Measurements from ENCODE around the gene PTPN22.

Gene PTPN22

GRCh38 chr1:113895098-113895497 is 23.6 kb upstream of the PTPN22 start:
- Histone ChIP-seq H3K9me3 (ENCODE audit: insufficient read depth, low read depth, low read length) (no peaks in the 10 kb centered on the region), H3K4me1 (ENCODE audit: insufficient read depth, low read length, poor library complexity, severe bottlenecking) (no peaks in the 10 kb centered on the region), H3F3A (ENCODE audit: low read depth) (no peaks in the 10 kb centered on the region), H3K79me2 (ENCODE audit: insufficient read depth, low read length) (no peaks in the 10 kb centered on the region), H3K9ac (ENCODE audit: low read depth, low read length, poor library complexity, severe bottlenecking) (no peak overlapping the region), H4K20me1 (ENCODE audit: insufficient read depth, low read length, poor library complexity, severe bottlenecking) (no peaks in the 10 kb centered on the region), H3K27me3 (ENCODE audit: insufficient read depth, low read length, poor library complexity, severe bottlenecking) (no peaks in the 10 kb centered on the region), H3K9me2 (replicated peaks; ENCODE audit: low read depth, low read length) (no peaks in the 10 kb centered on the region), H2AFZ (ENCODE audit: low read length) (no peak overlapping the region), H3K36me3 (ENCODE audit: insufficient read depth, low read length) (peaks cover 17% of the 10 kb centered on the region; the same call in 1 of the 2 replicates), H3K4me2 (ENCODE audit: low read depth, low read length, poor library complexity, severe bottlenecking) (no peak overlapping the region), H3K4me3 (ENCODE audit: low read length, poor library complexity, severe bottlenecking) (no peak overlapping the region)
- TF ChIP-seq CTCF (conservative IDR thresholded peaks at IDR 0.05; ENCODE audit: low read length) (no peak), EZH2phosphoT487 (IDR thresholded peaks at IDR 0.05; ENCODE audit: borderline replicate concordance) (no peak)

- no peaks in the 10 kb centered on the region for H4K20me1 ChIP-seq (ENCODE audit: insufficient read depth, low read length, poor library complexity, severe bottlenecking)
- H3K4me1 ChIP-seq (ENCODE audit: insufficient read depth, low read length, poor library complexity, severe bottlenecking): no peaks in the 10 kb centered on the region
- H3K9me2 ChIP-seq (replicated peaks; ENCODE audit: low read depth, low read length): no peaks in the 10 kb centered on the region
- H3K36me3 ChIP-seq (ENCODE audit: insufficient read depth, low read length): peaks cover 17% of the 10 kb centered on the region; the same call in 1 of the 2 replicates
- H3K9ac ChIP-seq (ENCODE audit: low read depth, low read length, poor library complexity, severe bottlenecking): no peak overlapping the region
- H3F3A ChIP-seq (ENCODE audit: low read depth): no peaks in the 10 kb centered on the region
- no peaks in the 10 kb centered on the region for H3K79me2 ChIP-seq (ENCODE audit: insufficient read depth, low read length)
- H3K4me3 ChIP-seq (ENCODE audit: low read length, poor library complexity, severe bottlenecking): no peak overlapping the region
- TF ChIP-seq EZH2phosphoT487 (IDR thresholded peaks at IDR 0.05; ENCODE audit: borderline replicate concordance) (no peak), CTCF (conservative IDR thresholded peaks at IDR 0.05; ENCODE audit: low read length) (no peak)
- H3K9me3 ChIP-seq (ENCODE audit: insufficient read depth, low read depth, low read length): no peaks in the 10 kb centered on the region
- no peak overlapping the region for H3K4me2 ChIP-seq (ENCODE audit: low read depth, low read length, poor library complexity, severe bottlenecking)
- no peak overlapping the region for H2AFZ ChIP-seq (ENCODE audit: low read length)
- no peaks in the 10 kb centered on the region for H3K27me3 ChIP-seq (ENCODE audit: insufficient read depth, low read length, poor library complexity, severe bottlenecking)
Measured at GRCh38 chr1:113893267-113893666, 21.8 kb upstream of the PTPN22 start.

GRCh38 chr1:113891631-113892220 is 20.2 kb upstream of the PTPN22 start:
- no peak overlapping the region for H3K4me2 ChIP-seq (ENCODE audit: low read depth, low read length, poor library complexity, severe bottlenecking)
- no peak overlapping the region for H3K9ac ChIP-seq (ENCODE audit: low read depth, low read length, poor library complexity, severe bottlenecking)
- H3K27me3 ChIP-seq (ENCODE audit: insufficient read depth, low read length, poor library complexity, severe bottlenecking): no peaks in the 10 kb centered on the region
- H2AFZ ChIP-seq (ENCODE audit: low read length): no peak overlapping the region
- no peaks in the 10 kb centered on the region for H3K9me3 ChIP-seq (ENCODE audit: insufficient read depth, low read depth, low read length)
- H3K9me2 ChIP-seq (replicated peaks; ENCODE audit: low read depth, low read length): no peaks in the 10 kb centered on the region
- H4K20me1 ChIP-seq (ENCODE audit: insufficient read depth, low read length, poor library complexity, severe bottlenecking): no peaks in the 10 kb centered on the region
- TF ChIP-seq EZH2phosphoT487 (IDR thresholded peaks at IDR 0.05; ENCODE audit: borderline replicate concordance): no peak
- no peak for TF ChIP-seq CTCF (conservative IDR thresholded peaks at IDR 0.05; ENCODE audit: low read length)
- H3K4me1 ChIP-seq (ENCODE audit: insufficient read depth, low read length, poor library complexity, severe bottlenecking): peaks cover 3% of the 10 kb centered on the region
- no peaks in the 10 kb centered on the region for H3F3A ChIP-seq (ENCODE audit: low read depth)
- H3K36me3 ChIP-seq (ENCODE audit: insufficient read depth, low read length): peaks cover 17% of the 10 kb centered on the region; the same call in 1 of the 2 replicates
- H3K4me3 ChIP-seq (ENCODE audit: low read length, poor library complexity, severe bottlenecking): no peak overlapping the region
- H3K79me2 ChIP-seq (ENCODE audit: insufficient read depth, low read length): no peaks in the 10 kb centered on the region
